Measurements from ENCODE around the gene UNC5B.

Gene UNC5B

DNA sequence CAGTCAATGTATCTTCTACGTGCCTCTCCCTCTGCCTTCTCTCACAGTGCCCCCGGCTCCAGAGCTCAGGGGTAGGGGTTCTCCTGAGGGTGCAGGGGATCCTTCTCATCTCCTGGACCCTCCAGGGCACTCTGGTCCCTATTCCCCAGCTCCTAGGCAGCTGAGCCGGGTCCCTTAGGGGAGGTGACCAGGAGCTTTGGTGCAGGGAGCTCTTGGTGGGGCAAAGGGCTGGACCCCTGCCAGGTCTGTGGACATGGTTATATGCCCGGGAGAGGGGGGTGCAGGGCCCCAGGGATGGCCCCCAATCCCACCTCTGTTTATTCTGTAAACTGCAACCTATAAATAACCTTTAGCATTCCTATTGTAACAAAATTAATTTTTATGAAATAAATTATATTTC is 90.1 kb downstream of the UNC5B start:
- DNase-seq, result no peak

DNA sequence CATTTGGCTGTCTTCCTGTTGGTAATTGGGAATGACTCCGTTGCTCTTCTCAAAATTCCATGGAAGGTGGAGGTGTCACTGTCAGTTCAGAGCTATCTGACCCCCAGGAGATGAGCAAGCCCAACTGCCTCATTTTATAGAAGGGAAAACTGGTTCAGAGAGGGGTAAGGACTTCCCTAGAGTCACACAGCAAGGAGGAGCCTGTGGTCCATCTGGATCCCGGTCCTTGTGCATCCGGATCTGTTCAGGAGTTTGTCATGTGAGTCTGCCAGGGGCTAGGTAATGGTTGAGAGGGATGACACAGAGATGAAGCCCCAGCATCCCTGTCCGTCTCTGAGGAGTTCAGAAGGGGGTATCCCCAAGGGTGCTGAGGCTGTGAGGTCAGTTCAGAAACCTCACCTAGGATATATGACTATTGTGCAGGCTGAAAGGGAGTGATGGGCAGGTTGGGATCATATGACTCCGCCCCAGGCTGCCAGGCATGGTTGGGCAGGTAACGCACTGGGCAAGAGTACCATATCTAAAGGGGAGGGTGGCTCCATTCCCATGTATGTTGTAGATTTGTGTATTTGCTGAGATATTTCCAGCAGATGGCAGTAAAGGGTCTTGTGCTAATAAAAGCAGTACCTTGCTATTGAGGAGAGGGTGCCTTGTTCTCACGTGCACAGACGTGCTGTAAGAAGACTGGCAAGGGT is 90.7 kb downstream of the UNC5B start:
- no peak for DNase-seq

- no peak for DNase-seq
Measured at GRCh38 chr10:71303569-71303907, 91.2 kb downstream of the UNC5B start.

GRCh38 chr10:71304914-71305313 is 92.5 kb downstream of the UNC5B start:
- no peak for DNase-seq

DNA sequence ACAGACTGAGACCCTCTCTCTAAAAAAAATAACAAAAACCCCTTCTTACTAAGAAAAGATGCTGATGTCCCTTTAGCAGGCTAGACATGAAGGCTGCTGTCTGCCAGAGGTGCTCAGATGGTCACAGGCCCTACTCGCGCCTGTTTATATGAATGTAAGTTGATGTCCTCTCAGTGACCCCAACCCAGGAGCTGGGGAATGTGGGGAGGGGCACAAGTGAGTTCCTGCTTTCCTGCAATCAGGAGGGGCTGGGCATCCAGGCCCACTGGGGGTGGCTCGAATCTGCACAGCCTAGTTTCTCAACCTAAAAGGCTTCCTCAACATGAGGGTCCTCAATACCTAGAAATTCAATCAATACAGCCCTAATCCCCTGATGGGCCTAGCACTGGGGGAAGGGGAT is 94.6 kb downstream of the UNC5B start:
- DNase-seq, result no peak

DNA sequence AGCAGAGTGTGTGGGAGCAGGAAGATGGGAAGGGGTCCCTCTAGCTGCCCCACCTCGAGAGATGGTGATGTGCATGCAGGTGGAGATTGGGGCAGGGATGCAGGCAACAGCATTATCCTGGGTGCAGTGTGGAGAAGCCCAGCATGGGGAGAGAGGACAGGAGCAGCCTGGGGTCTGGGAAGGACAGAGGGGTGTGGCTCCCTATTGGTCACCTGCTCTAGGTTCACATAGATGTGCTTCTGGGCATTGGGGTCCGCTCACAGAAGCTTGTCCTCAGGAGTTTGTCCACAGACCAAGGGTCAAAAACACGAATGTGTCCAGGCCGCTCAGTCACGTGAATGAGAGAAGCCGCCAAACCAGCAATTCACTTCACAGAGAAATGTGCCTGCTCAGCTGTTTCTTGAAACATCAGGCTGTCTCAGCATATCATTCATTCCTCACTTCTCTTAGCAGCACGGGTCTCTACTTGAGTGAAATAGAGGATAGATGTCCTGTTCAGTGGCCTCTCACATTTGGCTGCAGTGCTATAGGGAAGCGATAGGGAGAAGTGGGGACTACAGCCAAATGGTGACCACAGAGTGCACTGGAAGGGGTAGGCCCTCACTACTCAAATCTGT is 95.2 kb downstream of the UNC5B start:
- no peak for DNase-seq

- no peak for DNase-seq
Measured at GRCh38 chr10:71308244-71308643, 95.9 kb downstream of the UNC5B start.

GRCh38 chr10:71308985-71309384 is 96.6 kb downstream of the UNC5B start:
- DNase-seq, result no peak

DNA sequence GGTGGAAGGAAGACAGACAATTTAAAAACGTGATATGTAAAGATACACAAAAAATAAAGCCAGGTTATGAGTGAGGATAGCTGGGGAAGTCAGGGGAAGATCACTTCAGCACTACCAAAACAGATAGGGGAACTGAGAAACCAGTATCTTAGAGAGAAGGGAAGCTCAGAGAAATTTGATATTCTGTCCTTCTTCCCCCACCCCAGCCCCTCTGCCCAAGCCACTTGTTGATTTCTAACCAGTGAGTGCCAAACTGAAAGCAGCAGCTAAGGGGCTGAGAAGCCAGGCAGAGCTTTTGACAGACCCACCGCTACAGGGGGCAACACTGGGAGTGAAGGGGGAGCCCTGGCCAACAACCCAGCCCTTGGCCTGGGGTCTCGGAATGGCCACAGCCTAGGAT is 97.5 kb downstream of the UNC5B start:
- DNase-seq, result no peak

GRCh38 chr10:71312220-71312619 is 99.8 kb downstream of the UNC5B start:
- DNase-seq, result no peak

- no peak for DNase-seq
Measured at GRCh38 chr10:71312811-71313789, 100.7 kb downstream of the UNC5B start.

DNA sequence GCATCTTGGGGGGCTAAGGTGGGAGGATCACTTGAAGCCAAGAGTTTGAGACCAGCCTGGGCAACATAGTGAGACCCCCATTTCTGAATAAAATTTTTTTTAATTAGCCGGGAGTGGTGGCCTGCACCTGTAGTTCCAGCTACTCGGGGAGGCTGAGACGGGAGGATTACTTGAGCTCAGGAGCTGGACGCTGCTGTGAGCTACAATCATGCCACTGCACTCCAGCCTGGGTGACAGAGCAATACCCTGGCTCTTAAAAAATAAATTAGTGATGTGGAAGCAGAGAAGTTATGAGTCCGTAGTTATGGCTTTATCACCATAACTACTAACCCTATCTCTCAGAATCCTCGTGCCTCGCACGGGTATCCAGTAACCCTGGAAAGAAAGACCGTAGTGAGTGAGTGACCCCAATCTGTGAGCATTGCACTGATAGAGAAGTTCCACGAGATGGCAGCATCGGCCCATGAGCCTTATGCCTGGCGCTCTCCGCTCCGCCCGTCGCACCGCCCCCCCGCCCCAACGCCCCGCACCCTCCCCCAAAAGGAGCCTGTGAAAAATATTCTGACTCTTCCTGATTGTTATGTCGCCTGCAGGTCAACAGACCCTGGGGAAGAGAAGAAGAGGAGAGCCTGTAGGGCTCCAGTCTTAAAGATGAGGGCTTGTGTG is 101.8 kb downstream of the UNC5B start:
- peak; percentile 79 for DNase-seq

- DNase-seq, result no peak
Measured at GRCh38 chr10:71314694-71315225, 102.4 kb downstream of the UNC5B start.

DNA sequence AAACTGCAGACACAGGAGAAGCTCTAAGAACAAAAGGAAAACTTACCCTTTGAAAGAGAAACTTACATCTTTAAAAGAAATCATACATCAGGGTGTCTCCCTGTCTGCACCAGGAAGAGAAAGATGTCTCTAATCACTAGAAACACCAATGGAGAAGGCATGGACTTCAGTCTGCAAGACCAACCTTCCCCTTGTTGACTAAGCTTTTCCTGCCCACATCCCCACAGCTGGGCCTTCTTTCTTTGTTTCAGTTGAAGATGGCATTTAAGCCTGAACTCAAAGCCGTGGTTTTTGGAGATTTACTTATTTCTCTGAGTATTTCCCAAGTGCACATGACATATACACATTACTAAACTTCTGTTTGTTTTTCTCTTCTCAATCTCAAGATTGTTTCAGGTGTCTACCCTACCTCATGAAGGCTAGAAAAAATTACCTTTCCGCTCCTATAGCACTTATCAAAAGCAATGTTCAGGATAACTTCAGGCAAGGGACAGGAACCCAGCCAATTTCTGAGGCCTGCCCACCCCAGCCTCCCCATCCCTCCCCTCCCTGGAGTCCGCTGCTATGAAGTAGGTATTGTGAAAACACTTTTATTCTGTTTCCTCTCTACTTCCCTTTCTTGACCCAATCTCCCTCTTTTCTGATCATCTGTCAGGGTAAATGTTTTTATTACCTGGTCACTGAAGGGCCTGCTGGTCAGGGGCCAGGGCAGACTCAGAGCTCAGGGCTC is 103.9 kb downstream of the UNC5B start:
- no peak for DNase-seq

- no peak for DNase-seq
Measured at GRCh38 chr10:71316786-71317160, 104.4 kb downstream of the UNC5B start.

DNA sequence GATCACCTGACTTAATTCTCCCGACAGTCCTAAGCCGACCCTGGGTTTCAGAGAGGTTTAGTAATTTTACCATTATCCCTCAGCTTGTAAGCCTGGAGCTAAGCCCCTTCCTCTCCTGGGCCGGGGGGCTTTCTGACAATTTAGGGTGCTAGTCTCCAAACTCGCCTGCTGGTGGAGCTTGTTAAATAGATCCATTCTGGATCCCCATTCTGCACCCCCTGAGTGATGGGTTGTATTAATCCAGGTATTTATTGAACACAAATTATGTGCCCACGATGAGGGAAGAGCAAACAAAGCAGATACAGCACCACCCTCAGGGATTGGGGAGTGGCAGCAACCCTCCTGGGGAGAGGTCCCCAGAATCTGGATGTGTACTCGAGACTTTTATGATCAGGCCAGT is 105.4 kb downstream of the UNC5B start:
- no peak for DNase-seq

DNA sequence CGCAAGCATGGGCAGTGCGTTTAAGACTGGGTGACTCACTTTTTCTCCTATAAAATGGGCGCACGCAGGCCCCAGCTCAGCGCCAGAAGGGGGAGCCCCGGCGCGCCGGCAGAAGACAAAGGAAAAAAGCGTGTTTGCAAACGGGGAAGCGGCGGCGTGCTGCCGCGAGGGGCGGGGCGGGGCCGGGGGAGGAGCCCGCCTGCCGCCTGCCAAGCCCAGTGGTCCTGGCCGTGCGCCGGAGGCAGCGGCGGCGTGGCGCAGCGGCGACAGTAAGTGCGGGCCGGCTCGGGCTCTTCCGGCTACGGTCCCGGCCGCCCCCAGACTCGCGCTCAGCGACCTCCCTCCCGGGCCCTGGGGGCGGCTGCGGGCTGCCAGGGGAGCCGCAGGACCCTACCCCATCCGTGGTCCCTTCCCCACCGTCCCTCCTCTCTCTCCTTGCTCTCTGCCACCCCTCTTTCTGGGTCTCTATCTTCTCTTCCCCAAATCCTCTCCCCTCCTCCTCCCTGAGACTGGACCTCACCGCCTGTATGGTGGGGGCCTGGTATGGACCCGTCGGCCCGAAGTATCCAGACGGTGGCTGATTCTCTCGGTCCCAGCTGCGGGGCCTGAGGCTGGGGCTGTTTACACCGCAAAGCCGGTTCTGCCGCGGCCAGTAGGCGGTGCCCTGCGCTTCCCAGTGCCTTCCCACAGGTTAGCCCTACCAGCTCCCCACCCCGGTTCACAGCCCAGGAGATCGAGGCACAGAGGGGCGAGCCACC is 106.9 kb downstream of the UNC5B start, which contains the start of gene SLC29A3:
SLC29A3 (plus strand) TSS at position 218 of the 758 bp plus-strand sequence; CDS start at position 269, 51 bp downstream.
- peak; percentile 87 for DNase-seq

GRCh38 chr10:71319800-71320392 is 107.5 kb downstream of the UNC5B start:
- DNase-seq, result no peak

- DNase-seq, result no peak
Measured at GRCh38 chr10:71320592-71320991, 108.2 kb downstream of the UNC5B start.

GRCh38 chr10:71321386-71321785 is 109.0 kb downstream of the UNC5B start:
- DNase-seq, result no peak

DNA sequence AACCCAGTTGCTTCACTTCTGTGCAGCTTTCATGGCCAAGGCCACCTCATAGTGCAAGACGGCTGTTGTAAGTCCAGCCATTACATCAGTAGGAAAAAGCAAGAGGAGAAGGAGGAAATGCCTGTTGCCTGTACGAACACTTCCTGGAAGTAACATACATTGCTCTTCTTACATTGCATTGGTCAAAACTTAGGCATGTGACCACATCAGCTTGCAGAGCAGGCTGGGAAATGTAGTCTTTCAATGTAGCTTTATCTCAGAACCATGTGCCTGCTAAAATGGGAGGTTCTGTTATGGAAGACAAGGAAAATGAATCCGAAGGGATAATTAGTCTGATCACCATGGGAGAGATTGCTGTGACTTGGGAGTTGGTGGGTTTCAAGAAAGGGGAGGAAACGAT is 111.0 kb downstream of the UNC5B start:
- DNase-seq, result no peak
